Natural killer cell (primary cell): ENCODE measurements around the gene SLA2. TPM values are rescaled to one million over a fixed set of nuclear protein-coding genes. Genes with fewer than 3 reads are reported as not detected.

Experiments used
- ATAC-seq, 3 donors: fragments of 150-1000 bp in 2 of 3; fragments of 200-7000 bp in 1 of 3; cut with Tn5 transposase; 1 replicate in 1 of 3; 2 replicates in 2 of 3; pipeline ENCODE4 v1.10.0; 2021; ENCODE audit warnings: mild to moderate bottlenecking in 2 of 3, moderate library complexity in 2 of 3
- DNase-seq, 2 donors: peaks; one replicate each; pipeline versions ENCODE4 v3.0.0 to v3.0.0-alpha.2; 2013 to 2021; ENCODE audit warnings: mixed read lengths in 1 of 2
- H3K27ac ChIP-seq: one replicate; pipeline ENCODE4 v1.5.1; 2013; ENCODE audit warnings: mild to moderate bottlenecking, low read length
- H3K27me3 ChIP-seq: one replicate; pipeline ENCODE4 v1.6.1; 2013; ENCODE audit warnings: low read length; ENCODE audit not compliant: control insufficient read depth, insufficient read depth
- H3K36me3 ChIP-seq: one replicate; pipeline ENCODE4 v1.6.1; 2013; ENCODE audit warnings: low read length; ENCODE audit not compliant: control insufficient read depth, insufficient read depth
- H3K4me1 ChIP-seq: one replicate; pipeline ENCODE4 v1.6.1; 2013; ENCODE audit warnings: low read length; ENCODE audit not compliant: control insufficient read depth, insufficient read depth
- H3K4me3 ChIP-seq: one replicate; pipeline ENCODE4 v1.5.1; 2013; ENCODE audit warnings: low read length
- H3K9me3 ChIP-seq: one replicate; pipeline ENCODE4 v1.6.1; 2013; ENCODE audit warnings: low read length; ENCODE audit not compliant: control insufficient read depth, insufficient read depth
- H3K27ac Mint-ChIP-seq, 2 donors: one replicate each; pipeline ENCODE4 v1.8.0; 2022; ENCODE audit warnings: mild to moderate bottlenecking in 2 of 2, mixed read lengths in 2 of 2, moderate library complexity in 1 of 2
- H3K27me3 Mint-ChIP-seq, 2 donors: one replicate each; pipeline ENCODE4 v1.8.0; 2022; ENCODE audit warnings: low read depth in 2 of 2, mixed read lengths in 2 of 2
- H3K36me3 Mint-ChIP-seq: one replicate; pipeline ENCODE4 v1.8.0; 2022; ENCODE audit warnings: mixed read lengths
- H3K4me1 Mint-ChIP-seq, 2 donors: one replicate each; pipeline ENCODE4 v1.8.0; 2022; ENCODE audit warnings: mixed read lengths in 2 of 2
- H3K4me3 Mint-ChIP-seq: one replicate; pipeline ENCODE4 v1.8.0; 2022; ENCODE audit warnings: mild to moderate bottlenecking, moderate library complexity, mixed read lengths
- H3K9me3 Mint-ChIP-seq, 2 donors: one replicate each; pipeline ENCODE4 v1.8.0; 2022; ENCODE audit warnings: mixed read lengths in 2 of 2
- WGBS: methylation state at CpG from one replicate; pipeline ENCODE4 v1.1.7; 2013; ENCODE audit warnings: missing lambda C conversion rate; ENCODE audit not compliant: insufficient coverage; 5-methylcytosine and 5-hydroxymethylcytosine counted together
- intact Hi-C: fragments of 100-400 bp; cut with micrococcal nuclease; formaldehyde crosslinking; loops from one replicate; pipeline ENCODE4 v1.14.2; 2022
- total RNA-seq, 4 donors: library from RNA; stranded (reverse); fragments of 120-200 nt in 1 of 4; gene quantifications; one replicate each; pipeline versions ENCODE4 v1.2.3 to v1.2.4, GENCODE V29; 2013 to 2022
- TF ChIP-seq, protein P1 (sequence below): fragments of 200-600 bp; IDR thresholded peaks from one replicate; pipeline ENCODE4 v1.8.0; 2022; ENCODE audit warnings: antibody characterized with exemption

Gene SLA2
- total RNA-seq, 3 donors from 2014 or later (not counting 1 experiment from before 2014, with no cell fraction given): 77.0 to 116 (median 90.3) TPM

DNA sequence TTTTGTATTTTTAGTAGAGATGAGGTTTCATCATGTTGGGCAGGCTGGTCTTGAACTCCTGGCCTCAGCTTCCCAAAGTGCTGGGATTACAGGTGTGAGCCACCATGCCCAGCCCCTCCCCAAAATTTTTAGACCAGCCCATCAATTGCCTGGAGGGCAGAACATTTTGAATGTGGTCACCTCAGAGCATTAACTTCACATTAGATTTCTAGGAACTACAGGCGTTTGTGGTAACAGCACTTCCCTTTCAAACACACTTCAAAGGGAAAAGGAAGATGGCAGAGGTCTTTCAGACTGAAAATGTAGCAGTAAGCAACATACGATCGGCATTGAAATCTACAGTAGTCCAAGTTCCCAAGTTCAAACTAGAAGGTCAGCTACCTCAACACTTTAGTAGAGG is 12.3 kb upstream of the SLA2 start:
- Mint-ChIP-seq H3K27ac (peak overlapping the region; percentile 58 to 61), H3K9me3 (no peaks in the 10 kb centered on the region), H3K4me1 (peaks cover 6 to 7% of the 10 kb centered on the region in 2 donors), H3K4me3 (no peak overlapping the region), H3K27me3 (no peaks in the 10 kb centered on the region), H3K36me3 (no peaks in the 10 kb centered on the region)
- no peaks in the 10 kb centered on the region for H3K27me3 ChIP-seq
- H3K4me1 ChIP-seq: peaks cover 11% of the 10 kb centered on the region
- no peak overlapping the region for H3K4me3 ChIP-seq
- WGBS: 11% methylated on average over 3 of the region's 3 CpGs
- H3K9me3 ChIP-seq: no peaks in the 10 kb centered on the region
- H3K36me3 ChIP-seq: peaks cover 8% of the 10 kb centered on the region
- TF ChIP-seq, protein P1, sequence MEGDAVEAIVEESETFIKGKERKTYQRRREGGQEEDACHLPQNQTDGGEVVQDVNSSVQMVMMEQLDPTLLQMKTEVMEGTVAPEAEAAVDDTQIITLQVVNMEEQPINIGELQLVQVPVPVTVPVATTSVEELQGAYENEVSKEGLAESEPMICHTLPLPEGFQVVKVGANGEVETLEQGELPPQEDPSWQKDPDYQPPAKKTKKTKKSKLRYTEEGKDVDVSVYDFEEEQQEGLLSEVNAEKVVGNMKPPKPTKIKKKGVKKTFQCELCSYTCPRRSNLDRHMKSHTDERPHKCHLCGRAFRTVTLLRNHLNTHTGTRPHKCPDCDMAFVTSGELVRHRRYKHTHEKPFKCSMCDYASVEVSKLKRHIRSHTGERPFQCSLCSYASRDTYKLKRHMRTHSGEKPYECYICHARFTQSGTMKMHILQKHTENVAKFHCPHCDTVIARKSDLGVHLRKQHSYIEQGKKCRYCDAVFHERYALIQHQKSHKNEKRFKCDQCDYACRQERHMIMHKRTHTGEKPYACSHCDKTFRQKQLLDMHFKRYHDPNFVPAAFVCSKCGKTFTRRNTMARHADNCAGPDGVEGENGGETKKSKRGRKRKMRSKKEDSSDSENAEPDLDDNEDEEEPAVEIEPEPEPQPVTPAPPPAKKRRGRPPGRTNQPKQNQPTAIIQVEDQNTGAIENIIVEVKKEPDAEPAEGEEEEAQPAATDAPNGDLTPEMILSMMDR: no peak
- intact Hi-C loops: no loop called here
- ATAC-seq: peak in 1 of 3 donors; percentile 45
- peak in 1 of 2 donors; percentile 58 for DNase-seq
- no peak overlapping the region for H3K27ac ChIP-seq

DNA sequence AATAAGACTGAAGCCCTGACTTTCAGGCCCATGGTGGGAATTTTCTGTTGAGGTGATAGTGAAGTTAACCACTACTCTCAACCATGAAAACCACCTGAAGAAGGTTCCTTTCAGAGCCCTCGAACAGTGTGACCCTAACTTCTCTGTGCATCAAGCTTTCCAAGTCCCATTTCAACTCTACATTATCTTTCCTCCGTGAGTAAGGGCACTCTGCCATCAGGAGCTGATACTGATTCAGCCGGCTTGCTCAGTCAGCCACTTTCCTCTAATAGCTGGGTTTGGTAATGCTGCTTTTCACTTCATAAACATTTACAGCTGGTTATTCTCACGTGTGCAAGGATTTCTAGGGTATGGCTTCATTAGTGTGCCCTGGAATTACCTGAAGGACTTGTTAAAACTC is 10.7 kb upstream of the SLA2 start:
- Mint-ChIP-seq H3K27ac (no peak overlapping the region), H3K4me1 (peaks cover 6 to 7% of the 10 kb centered on the region in 2 donors), H3K4me3 (no peak overlapping the region), H3K36me3 (no peaks in the 10 kb centered on the region), H3K9me3 (no peaks in the 10 kb centered on the region), H3K27me3 (no peaks in the 10 kb centered on the region)
- ATAC-seq (no peak), DNase-seq (no peak)
- intact Hi-C loops: no loop called here
- TF ChIP-seq, protein P1: no peak
- Histone ChIP-seq H3K4me1 (peaks cover 11% of the 10 kb centered on the region), H3K36me3 (peaks cover 12% of the 10 kb centered on the region), H3K4me3 (no peak overlapping the region), H3K9me3 (no peaks in the 10 kb centered on the region), H3K27ac (no peak overlapping the region), H3K27me3 (no peaks in the 10 kb centered on the region)
- WGBS: 79% methylated on average over 4 of the region's 4 CpGs

DNA sequence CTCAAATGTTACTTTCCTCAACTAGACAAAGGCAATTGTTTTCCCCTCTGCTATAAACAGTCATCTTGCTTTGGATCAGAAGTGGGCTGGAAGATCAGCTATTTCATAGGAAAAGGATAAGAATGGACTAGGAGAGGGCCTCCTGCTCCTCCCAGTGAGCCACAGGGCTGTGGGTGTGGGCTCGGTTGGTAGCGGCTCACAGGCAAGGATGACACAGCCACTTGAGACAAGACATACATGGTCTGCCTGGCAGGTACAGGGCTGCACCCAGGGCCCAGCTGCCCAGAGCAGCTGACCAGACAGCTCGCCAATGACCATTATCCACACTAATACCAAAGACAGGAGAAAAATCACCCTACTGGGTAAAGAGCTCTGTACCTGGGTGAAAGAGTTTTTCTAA is 9.0 kb upstream of the SLA2 start:
- Histone ChIP-seq H3K4me1 (peaks cover 11% of the 10 kb centered on the region), H3K36me3 (peaks cover 12% of the 10 kb centered on the region), H3K27me3 (no peaks in the 10 kb centered on the region), H3K9me3 (no peaks in the 10 kb centered on the region), H3K27ac (no peak overlapping the region), H3K4me3 (no peak overlapping the region)
- Mint-ChIP-seq H3K9me3 (no peaks in the 10 kb centered on the region), H3K36me3 (peaks cover 5% of the 10 kb centered on the region), H3K4me3 (no peak overlapping the region), H3K4me1 (peaks cover 6 to 7% of the 10 kb centered on the region in 2 donors), H3K27ac (no peak overlapping the region), H3K27me3 (no peaks in the 10 kb centered on the region)
- TF ChIP-seq, protein P1: no peak
- WGBS: 96% methylated on average over 2 of the region's 3 CpGs
- DNase-seq (no peak), ATAC-seq (no peak)
- intact Hi-C loops: no loop called here

DNA sequence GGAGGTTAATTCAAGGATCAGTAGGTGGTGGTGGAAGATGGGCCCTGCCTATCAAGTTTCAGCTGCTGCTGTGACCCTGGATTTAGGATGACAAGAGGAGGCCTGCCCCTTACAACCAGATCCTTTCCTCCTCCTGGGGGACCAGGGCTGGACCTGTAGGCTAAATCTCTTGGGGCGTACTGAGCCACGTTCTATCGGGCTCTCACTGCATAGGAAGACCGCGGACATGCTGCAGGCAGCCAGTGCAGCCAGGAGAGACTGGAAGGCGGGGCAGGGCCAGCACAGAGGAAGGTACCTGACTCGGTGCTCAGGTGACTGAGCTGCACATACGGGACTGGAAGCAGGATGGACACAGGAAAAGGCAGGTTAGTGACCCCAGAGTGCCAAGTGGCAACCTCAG is 8.5 kb upstream of the SLA2 start:
- Histone ChIP-seq H3K36me3 (peaks cover 12% of the 10 kb centered on the region), H3K4me1 (peaks cover 11% of the 10 kb centered on the region), H3K27ac (no peak overlapping the region), H3K4me3 (no peak overlapping the region), H3K9me3 (no peaks in the 10 kb centered on the region), H3K27me3 (no peaks in the 10 kb centered on the region)
- ATAC-seq: no peak
- Mint-ChIP-seq H3K36me3 (peaks cover 5% of the 10 kb centered on the region), H3K4me3 (no peak overlapping the region), H3K27ac (no peak overlapping the region), H3K9me3 (no peaks in the 10 kb centered on the region), H3K4me1 (peaks cover 6 to 7% of the 10 kb centered on the region in 2 donors), H3K27me3 (no peaks in the 10 kb centered on the region)
- intact Hi-C loops: no loop called here
- no peak for DNase-seq
- 97% methylated on average over 8 of the region's 8 CpGs for WGBS
- TF ChIP-seq, protein P1: no peak
